Frontal cortex (tissue), 4 donors: ENCODE measurements around the gene KCNK7. TPM values are rescaled to one million over a fixed set of nuclear protein-coding genes. Genes with fewer than 3 reads are reported as not detected.
"Not testable (repeated sequence)": the region's sequence is repeated elsewhere in the genome, so short reads cannot be mapped to it uniquely, and the experiment has no call there.

Source experiments
- DNase-seq, 2 donors: peaks; one replicate each; pipeline ENCODE4 v3.0.0; 2012; ENCODE audit warnings: low spot score in 2 of 2
- FAIRE-seq: peaks from 2 replicates; lab custom pipeline; 2012; peaks lifted over from hg19 to GRCh38; lab: Jason Lieb, UNC
- total RNA-seq: library from RNA; depleted of rRNA; stranded (reverse); fragments of >200 nt; gene quantifications from one replicate; pipeline ENCODE4 v1.2.3, GENCODE V29; 2014
- donor health status: control.
- donor health status: control.
- donor health status: control.

KCNK7 gene
- total RNA-seq, 1 donor from 2014 or later, result not detected

DNA sequence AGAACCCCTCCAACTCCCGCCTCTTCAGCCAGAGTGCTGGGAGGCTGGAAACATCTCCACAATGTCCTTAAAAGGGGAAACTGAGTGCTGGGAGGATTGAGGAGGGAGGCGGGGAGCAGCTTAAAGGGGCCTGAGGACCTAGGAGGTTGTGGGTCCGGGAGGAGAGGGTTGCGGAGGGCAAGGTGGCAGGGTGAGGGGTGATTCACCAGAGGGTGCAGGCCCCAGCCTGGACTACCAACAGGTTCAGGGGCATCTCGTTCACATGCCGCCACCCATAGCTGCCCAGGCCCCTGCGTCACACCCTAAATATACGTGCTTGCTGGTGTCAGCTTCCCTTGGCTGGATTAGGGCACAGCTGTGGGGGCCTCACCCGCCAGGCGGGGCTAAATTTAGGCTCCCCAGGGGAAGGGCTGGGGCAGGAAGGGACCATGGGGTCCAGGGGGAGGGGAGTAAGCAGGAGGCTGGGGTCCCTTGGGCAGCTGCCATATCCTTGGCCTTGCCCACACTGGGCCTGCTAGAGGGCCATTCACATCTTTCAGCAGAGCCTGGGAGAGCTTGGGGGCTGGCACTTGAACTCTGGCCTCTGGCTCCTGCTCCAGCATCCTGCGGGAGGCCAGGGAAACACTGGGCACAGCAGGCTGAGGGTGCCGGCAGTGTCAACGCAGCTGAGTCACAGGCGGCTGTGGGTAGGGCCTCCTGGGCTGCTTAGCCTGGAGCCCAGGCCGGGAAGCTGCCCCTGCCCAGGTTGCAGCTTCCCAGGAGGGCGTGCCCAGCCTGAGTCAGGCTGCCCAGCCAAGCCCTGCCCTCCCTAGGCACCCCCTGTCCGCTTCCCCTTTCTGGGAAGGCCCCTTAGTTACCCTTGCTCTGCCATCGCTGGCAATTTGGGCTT lies 18.5 kb downstream of the KCNK7 start:
- FAIRE-seq, result no peak
- DNase-seq, result peak in 1 of 2 donors; percentile 70

DNA sequence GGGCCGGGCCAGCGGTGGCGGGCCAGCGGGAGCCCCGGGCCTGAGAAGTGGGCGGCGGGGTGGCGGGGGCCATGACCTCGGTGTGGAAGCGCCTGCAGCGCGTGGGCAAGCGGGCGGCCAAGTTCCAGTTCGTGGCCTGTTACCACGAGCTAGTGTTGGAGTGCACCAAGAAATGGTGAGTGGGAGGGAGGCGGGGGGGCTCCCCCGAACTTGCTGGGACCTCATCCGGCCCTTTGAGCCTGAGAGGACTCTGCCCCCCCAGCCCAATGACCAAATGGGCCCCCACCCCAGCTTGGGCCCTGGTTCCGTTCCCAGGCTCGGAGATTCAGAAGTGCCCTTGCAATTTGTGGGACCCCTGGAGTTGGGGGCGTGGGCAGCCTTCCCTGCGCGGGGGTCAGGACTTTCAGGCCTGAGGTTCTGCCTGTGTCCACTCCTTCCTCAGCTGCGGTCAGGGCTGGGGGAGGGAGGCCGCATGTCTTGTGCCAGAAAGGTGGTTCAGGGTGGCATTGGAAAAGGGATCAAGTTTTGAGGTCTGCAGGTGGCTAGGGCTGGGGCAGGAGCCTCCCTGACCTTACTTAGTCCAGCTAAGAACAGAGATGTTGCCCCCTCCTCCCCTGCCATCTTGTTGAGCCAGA lies 19.3 kb downstream of the KCNK7 start:
- no peak for FAIRE-seq
- DNase-seq, result no peak

DNA sequence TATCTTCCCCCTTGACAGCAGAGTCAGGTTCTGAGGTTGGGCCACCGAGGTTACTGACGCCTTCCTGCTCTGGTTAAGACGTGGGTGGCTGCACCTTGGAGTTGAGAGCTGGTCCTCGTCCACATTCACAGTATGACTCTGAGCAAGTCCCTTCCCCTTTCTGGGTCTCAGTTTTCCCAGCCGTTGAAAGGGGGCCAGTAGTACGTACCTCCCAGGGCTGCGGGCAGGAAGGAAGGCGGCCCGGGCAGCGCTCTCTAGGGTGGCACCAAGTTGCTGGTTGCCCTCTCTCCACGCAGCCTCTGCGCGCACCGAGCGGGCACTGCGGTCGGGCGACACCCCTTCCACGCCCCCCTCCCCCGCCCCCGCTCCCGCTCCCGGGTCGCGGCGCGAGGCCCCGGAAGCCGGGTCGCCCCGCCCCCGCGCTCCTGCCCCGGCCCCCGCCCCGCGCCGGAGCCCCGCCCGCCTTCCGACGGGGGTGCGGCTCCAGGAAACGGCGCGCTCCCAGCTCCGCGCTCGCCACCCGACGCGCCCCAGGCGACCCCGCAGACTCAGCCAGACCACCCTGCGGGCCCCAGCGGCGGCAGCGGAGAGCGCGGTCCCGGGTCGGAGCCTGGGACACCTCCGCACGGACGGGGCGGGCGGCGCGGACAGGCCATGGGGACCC lies 19.9 kb downstream of the KCNK7 start, which contains the start of gene EHBP1L1:
Gene EHBP1L1, plus strand, starts transcription at position 486 of the 664 bp plus-strand sequence. CDS start 250 bp downstream, outside the sequence.
- no peak for FAIRE-seq
- DNase-seq, result peak; percentile 82 to 83

DNA sequence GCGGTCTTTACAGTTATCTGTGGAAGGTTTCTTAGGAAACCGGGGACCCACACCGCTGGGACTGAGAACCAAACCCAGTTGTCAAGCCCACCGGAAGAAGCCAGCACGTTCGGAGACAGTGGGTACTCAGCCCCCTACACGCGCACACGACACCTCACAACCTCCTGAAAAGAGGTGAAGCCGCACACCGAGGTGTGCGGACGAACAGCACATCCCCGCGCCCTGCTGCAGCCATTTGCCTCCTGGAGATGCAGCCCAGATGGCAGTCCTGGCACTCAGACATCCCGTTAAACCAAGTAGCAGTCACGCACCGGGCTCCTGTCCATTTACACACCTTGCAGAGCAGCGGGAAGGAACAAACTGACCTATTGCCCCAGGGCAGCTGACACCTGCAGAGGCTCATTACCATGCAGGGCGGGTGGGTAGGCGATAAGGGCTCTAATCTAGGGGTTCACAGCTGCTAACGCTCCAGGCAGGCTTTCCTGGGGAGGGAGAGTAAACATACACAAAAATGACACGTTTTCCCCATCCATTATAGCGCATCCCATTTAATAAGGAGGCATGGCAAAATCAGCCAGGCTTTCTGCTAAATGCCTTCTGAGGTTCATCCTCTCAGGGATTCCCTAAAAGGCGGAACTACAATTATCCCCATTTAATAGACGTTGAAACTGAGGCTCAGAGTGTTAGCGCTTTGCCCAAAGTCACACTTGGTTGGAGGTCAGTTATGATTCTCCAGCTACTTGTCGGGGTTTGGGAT lies 20.6 kb downstream of the KCNK7 start:
- FAIRE-seq (no peak), DNase-seq (no peak)

DNA sequence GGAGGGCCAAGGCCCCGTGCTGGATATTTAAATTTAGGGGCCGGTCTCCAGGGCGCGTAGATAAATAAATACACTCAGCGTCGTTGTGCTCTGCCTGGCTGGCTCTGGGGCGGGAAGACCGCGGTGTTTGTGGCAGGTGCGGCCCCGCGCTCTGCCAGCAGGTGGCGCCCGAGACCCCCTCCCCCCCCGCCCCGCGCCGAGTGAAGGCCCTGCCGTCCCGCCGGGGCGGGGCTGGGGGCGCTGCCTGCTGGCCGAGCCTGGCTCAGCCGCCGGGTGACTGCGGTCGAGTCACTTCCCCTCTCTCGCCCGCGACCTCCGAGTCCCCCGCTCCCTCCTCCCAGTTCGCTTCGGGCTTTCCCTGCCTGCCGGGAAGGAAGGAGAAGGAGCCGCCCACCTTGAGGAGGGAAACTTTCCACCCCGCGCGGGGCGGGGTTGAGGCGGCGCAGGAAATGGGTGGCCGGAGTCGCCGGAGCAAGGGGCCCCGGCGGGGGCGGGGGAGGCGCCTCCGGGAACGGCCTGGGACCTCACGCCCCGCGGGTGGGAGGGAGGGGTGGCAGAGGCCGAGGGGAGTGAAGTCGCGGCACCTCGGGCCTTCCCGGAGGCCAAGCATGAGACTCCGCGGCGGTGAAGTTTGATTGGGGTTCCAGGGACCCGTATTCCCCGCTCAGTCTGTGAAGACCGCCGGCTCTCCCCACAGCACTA lies 21.3 kb downstream of the KCNK7 start:
- FAIRE-seq (no peak), DNase-seq (peak; percentile 94 to 96)

DNA sequence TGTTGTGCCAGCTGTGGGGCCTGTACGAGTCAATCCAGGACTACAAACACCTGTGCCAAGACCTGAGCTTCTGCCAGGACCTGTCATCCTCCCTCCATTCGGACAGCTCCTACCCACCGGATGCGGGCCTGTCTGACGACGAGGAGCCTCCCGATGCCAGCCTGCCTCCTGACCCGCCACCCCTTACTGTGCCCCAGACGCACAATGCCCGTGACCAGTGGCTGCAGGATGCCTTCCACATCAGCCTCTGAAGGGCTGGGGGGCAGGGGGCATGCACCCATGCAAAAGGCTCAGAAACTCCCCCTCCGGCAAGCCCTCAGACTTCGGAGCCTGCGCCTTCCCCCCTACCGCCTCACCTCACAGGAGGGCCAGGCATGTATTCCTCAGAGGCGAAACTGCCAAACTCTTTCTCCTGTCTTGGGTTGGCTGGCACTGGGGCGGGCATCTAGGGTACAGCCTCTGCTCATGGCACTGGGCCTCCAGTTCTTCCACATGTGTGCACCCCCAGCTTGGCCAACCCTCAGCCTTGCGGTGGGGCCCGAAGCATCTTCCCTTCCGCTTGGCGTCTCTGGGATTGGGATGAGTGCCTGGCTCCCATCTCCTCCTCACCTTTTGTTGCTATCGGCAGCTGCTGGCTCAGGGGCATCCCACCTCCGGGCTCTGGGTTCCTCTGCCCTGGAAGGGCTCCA lies 22.1 kb downstream of the KCNK7 start:
- FAIRE-seq (no peak), DNase-seq (no peak)

DNA sequence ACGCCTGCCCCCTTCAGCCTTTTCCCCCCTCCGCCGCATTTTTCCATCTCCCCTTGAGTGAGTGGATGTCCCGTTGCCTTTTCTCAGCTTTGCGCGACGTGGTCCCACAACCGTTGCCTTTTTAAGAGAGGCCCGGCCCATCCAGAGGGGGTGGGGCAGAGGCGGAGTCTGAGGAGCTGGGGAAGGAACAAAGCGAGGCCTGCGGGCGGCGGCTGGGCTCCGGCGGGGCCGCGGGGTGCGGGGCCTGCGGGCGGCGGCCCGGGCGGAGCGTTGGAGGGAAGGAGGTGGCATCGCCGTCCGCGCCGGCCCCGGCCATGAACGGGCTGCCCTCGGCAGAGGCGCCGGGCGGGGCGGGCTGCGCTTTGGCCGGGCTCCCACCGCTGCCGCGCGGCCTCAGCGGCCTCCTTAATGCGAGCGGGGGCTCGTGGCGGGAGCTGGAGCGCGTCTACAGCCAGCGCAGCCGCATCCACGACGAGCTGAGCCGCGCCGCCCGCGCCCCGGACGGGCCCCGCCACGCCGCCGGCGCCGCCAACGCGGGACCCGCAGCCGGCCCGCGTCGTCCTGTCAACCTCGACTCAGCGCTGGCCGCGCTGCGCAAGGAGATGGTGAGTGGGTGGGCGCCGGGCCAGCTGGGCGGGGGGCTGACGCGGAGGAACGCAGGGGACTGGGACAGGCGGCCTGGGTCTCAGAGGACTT lies 23.1 kb downstream of the KCNK7 start, which contains the start of gene FAM89B:
Gene FAM89B, plus strand, starts transcription at position 183 of the 696 bp plus-strand sequence. Its CDS starts 132 bp downstream, at position 315.
- FAIRE-seq (no peak), DNase-seq (peak; percentile 84 to 92)

DNA sequence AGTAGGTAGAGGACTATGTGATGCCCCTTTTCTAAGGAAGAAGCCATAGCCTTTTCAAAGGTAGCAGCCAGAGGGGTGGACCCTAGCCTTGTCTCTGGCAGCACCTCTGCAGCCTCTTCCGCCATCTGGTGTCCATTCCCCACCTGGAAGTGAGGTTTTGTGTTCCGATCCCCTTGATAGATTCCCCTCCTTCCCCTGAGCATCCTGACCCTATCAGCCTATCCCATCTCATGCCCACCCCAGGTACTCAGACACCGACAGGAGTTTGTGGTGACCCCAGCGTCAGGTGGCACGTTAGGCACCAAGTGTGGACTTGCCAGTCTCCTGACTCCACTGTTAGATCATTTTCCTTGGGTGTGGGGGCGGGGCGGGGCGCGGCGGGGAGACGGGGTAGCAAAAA lies 23.7 kb downstream of the KCNK7 start:
- no peak for DNase-seq
- FAIRE-seq, result no peak

DNA sequence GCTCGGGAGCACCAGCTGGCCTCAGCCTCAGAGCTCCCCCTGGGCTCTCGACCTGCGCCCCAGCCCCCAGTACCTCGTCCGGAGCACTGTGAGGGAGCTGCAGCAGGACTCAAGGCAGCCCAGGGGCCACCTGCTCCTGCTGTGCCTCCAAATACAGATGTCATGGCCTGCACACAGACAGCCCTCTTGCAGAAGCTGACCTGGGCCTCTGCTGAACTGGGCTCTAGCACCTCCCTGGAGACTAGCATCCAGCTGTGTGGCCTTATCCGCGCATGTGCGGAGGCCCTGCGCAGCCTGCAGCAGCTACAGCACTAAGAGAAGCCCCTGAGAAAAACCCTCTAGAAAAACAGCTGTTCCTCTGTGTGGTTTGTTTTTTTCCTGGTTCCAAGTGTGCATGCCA lies 24.2 kb downstream of the KCNK7 start:
- FAIRE-seq (no peak), DNase-seq (no peak)

DNA sequence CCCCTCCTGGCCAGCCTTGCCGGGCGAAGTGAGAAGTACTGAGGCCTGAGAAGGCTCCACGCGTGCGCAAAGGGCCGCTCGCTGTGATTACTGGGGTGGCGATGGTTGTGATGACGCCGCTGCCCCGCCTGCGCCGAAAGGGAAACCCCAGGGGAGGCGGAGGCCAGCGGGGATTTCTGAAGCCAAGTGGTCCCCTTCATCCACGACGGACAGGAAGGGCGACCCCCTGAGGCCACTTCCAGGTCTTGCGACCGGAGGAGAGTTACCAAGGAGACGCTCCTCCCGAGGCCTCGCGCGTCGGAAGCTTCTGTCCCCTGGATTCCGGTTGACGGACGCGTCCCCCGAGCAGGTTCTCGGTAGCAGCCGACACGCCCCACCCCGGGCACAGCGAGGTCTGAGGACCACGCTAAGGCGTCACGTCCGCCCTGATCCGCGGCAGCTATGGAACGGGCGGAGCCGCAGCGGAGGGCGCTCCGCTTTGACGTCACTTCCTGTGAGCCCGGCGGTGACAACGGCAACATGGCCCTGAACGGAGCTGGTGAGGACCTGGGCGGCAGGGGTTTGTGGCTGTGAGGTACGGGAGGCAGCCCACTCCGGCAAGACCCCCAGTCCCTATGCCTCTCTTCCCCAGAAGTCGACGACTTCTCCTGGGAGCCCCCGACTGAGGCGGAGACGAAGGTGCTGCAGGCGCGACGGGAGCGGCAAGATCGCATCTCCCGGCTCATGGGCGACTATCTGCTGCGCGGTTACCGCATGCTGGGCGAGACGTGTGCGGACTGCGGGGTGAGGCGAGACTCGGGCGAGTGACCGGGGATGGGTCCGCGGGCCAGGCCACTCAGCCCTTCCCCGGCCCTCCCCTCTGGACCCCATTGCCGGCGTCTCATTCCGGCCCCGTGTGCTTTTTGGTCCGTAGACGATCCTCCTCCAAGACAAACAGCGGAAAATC lies 25.4 kb downstream of the KCNK7 start, which contains the start of gene ZNRD2:
Gene ZNRD2, plus strand, starts transcription at position 505 of the 946 bp plus-strand sequence. Its CDS starts 15 bp downstream, at position 520.
- FAIRE-seq (no peak), DNase-seq (peak; percentile 96 to 98)

DNA sequence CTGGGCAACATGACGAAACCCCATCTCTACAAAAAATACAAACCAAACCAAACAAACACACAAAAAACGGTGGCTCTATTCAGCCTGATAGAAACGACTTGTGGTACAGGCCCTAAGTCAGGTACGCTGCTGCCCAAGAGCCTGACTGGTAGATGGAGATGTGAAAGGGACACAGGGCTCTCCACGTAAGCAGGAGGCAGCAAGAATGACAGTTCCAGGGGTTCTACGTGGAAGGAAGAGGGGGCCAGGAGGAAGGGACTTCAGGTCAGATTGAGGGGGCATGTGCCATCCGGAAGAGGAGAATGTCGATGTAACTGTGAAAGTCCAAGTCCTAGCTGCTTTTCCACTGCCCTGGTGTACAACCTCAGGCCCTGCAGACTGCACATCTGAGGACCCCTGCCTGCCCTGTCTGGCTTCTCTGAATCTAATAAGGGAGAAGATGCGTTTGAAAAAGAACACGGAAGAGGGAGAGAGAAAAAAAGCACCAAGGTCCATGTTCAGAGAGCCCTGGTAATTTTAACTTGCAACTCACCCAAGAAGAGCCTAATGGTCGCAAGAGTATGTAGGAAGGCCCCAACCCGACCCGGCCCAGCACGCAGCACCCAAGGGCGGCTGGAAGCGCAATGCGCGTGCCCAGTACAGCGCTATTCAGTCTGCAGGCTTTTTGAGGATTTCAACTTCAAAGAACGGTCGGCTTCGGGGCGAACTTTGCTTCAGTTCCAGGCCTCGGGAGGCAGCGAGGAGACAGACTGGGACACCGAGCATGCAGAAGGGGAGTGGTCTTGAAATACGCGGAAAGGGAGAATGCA lies 26.2 kb downstream of the KCNK7 start:
- DNase-seq, result no peak
- no peak for FAIRE-seq

DNA sequence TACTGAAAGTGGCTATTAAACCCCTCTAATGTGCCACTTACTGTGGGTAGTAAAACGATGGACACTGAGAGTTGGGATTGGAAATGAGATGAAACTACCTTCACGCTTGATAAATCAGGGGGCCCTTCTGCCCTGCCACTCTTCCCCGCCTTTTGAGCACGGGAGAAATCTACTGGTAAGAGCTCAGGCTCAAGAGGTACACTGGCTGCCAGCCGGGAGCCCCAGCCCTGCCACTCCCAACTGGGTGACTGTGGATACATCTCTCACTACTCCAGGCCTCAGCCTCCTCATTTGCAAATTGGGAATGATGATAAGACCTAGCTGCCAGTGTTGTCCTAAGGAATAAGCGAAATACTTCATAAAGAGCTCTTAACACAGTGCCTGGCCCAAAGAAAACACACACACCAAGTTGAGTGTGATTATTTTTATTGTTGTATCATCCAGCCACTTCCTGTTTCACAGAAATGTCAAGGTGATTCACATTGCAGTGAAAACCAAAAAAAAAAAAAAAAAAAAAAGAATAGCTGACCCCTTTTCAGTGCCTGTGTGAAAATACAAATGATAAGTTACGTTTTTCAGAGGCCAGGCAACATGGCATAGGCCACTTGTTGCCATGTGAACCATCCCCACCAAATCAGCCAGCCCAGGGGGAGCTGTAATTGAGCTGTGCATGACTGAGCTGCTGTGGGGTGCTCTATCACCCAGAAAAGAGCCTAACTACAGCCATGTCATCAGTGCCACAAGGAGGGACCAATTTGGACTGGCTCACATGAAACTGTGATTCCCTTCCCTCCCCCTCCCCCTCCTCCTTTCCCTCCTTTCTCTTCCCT lies 29.8 kb downstream of the KCNK7 start:
- FAIRE-seq, result no peak

DNA sequence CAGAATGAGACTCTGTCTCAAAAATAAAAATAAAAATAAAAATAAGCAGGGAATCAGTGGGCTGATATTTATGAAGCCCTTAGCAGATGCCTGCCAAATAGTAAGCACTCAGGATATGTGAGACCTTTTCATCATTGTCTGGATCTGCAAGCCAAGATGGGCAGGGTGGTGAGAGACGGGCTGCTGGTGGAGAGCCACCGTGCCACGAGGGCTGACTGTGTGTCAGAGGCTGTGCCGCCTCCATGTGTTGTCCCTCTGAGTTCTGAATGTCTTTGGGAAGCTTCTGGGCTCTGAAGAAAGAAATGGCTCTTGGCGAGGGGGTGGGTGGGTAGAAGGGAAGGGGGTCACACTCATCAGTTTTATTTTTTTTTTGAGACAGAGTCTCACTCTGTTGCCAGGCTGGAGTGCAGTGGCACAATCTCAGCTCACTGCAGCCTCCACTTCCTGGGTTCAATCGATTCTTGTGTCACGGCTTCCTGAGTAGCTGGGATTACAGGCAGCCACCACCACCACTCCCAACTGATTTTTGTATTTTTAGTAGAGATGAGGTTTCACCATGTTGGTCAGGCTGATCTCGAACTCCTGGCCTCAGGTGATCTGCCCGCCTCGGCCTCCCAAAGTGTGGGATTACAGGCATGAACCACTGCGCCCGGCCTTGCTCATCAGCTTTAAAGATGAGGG lies 30.6 kb downstream of the KCNK7 start:
- DNase-seq, FAIRE-seq: not testable (repeated sequence)

More for the DNA sequence above, 29.8 kb downstream of the KCNK7 start:
- DNase-seq, result no peak

DNA sequence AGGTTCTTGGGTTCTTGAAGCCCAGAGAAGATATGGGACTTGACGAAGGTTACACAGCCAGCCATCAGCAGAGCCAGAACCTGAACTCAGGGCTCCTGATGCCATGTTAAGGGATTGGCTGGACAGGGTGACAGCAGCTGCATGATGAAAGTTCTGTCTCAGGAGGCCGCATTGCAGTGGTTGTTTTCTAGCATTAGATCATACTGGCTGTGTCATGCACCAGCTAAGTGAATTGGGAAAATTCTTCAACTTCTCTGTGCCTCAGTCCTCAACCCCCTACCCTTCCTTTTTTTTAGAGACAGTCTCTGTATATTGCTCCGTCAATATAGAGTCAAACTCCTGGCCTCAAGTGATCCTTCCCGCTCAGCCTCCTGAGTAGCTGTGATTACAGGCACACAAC lies 32.0 kb downstream of the KCNK7 start:
- DNase-seq, result no peak
- no peak for FAIRE-seq
